Measurements from ENCODE around the gene B3GNT7.

- no peak for TF ChIP-seq POLR2A (IDR thresholded peaks at IDR 0.05; ENCODE audit: control extremely low read depth in 1 of 2, low read depth in 2 of 2, low read length in 2 of 2)
- TF ChIP-seq EGR1 (IDR thresholded peaks at IDR 0.05; ENCODE audit: borderline replicate concordance, low read depth, low read length): no peak
- no peak for TF ChIP-seq EZH2 (IDR thresholded peaks at IDR 0.05; ENCODE audit: low read depth, low read length, severe bottlenecking)
Measured at GRCh38 chr2:231398585-231398984, 3.1 kb downstream of the B3GNT7 start.
